BE2C (cell line): ENCODE results near the gene BMERB1.
"Not testable (repeated sequence)": the region's sequence is repeated elsewhere in the genome, so short reads cannot be mapped to it uniquely, and the experiment has no call there.

Experiments used
- DNase-seq: peaks from one replicate; pipeline ENCODE4 v3.0.0-alpha.2; 2020
- H3K27me3 ChIP-seq: fragments of 250-450 bp; sonication (Bioruptor Pico); 2 replicates; pipeline ENCODE4 v1.5.1; 2020; ENCODE audit warnings: mild to moderate bottlenecking
- H3K36me3 ChIP-seq: fragments of 250-450 bp; sonication (Bioruptor Pico); 2 replicates; pipeline ENCODE4 v1.5.1; 2020; ENCODE audit warnings: mild to moderate bottlenecking
- H3K4me1 ChIP-seq: fragments of 250-450 bp; sonication (Bioruptor Pico); 2 replicates; pipeline ENCODE4 v1.5.1; 2020
- H3K4me3 ChIP-seq: 2 replicates; pipeline ENCODE4 v1.5.1; 2011; ENCODE audit warnings: low read depth, low read length
- H3K9me3 ChIP-seq: fragments of 250-450 bp; sonication (Bioruptor Pico); 2 replicates; pipeline ENCODE4 v1.5.1; 2020
- TF ChIP-seq, protein P1 (sequence below): IDR thresholded peaks from 2 replicates; pipeline ENCODE4 v1.5.1; 2012; ENCODE audit warnings: mild to moderate bottlenecking, low read depth, low read length

The BMERB1 gene

DNA sequence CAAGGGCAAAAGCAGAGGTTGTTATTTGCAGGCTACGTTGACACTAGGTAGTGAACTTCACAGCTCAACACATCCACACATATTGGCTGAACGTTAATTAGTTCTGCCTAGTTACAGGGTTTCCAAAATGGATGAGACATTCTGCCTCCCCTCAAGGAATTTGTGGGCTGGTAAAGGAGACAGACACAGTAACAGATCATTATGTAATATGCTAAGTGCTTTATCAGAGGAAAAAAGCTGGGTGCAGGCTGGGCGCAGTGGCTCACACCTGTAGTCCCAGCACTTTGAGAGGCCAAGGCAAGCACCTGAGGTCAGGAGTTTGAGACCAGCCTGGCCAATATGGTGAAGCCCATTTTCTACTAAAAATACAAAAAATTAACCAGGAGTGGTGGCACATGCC lies 26.2 kb downstream of the BMERB1 start:
- TF ChIP-seq, protein P1, sequence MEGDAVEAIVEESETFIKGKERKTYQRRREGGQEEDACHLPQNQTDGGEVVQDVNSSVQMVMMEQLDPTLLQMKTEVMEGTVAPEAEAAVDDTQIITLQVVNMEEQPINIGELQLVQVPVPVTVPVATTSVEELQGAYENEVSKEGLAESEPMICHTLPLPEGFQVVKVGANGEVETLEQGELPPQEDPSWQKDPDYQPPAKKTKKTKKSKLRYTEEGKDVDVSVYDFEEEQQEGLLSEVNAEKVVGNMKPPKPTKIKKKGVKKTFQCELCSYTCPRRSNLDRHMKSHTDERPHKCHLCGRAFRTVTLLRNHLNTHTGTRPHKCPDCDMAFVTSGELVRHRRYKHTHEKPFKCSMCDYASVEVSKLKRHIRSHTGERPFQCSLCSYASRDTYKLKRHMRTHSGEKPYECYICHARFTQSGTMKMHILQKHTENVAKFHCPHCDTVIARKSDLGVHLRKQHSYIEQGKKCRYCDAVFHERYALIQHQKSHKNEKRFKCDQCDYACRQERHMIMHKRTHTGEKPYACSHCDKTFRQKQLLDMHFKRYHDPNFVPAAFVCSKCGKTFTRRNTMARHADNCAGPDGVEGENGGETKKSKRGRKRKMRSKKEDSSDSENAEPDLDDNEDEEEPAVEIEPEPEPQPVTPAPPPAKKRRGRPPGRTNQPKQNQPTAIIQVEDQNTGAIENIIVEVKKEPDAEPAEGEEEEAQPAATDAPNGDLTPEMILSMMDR: no peak
- no peak overlapping the region for H3K4me3 ChIP-seq
- DNase-seq: no peak
- H3K4me1 ChIP-seq: no peaks in the 10 kb centered on the region
- H3K36me3 ChIP-seq: no peaks in the 10 kb centered on the region
- no peaks in the 10 kb centered on the region for H3K27me3 ChIP-seq
- no peaks in the 10 kb centered on the region for H3K9me3 ChIP-seq

DNA sequence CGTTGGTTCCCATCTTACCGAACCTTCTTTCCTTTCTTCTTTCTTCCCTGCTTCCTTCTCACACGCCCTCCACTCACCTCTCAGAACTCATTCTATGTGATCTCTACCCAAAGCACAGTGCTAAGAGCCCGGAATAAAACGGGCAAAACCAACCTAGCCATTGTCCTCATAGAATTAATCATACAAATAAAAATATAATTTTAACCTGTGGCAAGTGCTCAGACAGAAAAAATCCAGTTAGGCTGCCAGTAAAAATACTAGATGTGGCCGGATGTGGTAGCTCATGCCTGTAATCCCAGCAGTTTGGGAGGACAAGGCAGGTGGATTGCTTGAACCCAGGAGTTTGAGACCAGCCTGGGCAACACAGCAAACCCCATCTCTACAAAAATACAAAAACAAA lies 27.0 kb downstream of the BMERB1 start:
- H3K27me3 ChIP-seq: no peaks in the 10 kb centered on the region
- no peak overlapping the region for H3K4me3 ChIP-seq
- TF ChIP-seq, protein P1: no peak
- H3K4me1 ChIP-seq: no peaks in the 10 kb centered on the region
- DNase-seq: no peak
- no peaks in the 10 kb centered on the region for H3K36me3 ChIP-seq
- H3K9me3 ChIP-seq: no peaks in the 10 kb centered on the region

DNA sequence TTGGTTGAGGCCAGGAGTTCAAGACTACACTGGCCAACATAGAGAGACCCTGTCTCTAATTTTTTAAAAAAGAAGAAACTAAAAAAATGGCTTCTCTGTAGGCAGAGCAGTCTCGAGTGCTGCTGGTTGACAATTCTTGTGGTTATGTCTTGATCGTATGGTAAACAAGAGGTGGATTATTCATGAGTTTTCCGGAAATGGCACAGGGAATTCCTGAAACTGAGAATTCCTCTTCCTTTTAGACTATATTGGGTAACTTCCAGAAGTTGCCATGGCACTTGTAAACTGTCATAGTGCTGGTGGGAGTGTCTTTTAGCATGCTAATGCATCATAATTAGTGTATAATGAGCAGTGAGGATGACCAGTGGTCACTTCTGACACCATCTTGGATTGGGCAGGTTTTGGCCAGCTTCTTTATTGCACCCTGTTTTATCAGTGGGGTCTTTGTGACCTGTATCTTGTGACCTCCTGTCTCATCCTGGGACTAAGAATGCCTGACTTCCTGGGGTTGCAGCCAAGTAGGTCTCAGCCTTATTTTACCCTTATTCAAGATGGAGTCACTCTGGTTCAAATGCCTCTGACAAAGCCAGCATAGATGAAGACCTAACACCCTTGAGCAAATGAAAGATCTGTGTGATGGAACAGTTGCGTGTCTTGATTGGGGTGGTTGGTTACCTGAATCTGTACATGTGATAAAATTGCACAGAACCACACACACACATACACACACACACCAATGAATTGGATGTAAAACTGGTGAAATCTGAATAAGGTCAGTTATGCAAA lies 30.2 kb downstream of the BMERB1 start:
- TF ChIP-seq, protein P1: no peak
- Histone ChIP-seq H3K9me3 (peaks cover 4% of the 10 kb centered on the region; the same call in 1 of the 2 replicates), H3K4me3 (no peak overlapping the region), H3K36me3 (no peaks in the 10 kb centered on the region), H3K4me1 (no peaks in the 10 kb centered on the region), H3K27me3 (no peaks in the 10 kb centered on the region)
- no peak for DNase-seq

DNA sequence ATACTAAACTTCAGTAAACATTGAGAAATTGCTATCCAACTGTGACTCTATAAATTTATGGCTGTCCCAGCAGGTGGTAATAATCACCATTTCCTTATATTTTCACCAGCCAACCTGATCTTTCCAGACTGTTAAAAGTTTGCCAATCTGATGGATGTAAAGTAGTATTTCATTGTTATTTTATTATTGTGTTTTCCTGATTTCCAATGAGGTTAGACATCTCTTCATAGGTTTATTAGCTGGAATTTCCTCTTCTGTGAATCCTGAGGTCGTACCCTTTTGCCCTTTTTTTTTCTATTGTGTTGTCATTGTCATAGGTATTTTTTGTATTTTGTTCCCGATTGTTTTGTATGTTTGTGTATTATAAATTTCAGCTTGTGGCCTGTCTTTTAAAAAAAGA lies 31.7 kb downstream of the BMERB1 start:
- Histone ChIP-seq H3K4me3 (no peak overlapping the region), H3K4me1 (no peaks in the 10 kb centered on the region), H3K9me3 (peaks cover 4% of the 10 kb centered on the region; the same call in 1 of the 2 replicates), H3K27me3 (no peaks in the 10 kb centered on the region), H3K36me3 (no peaks in the 10 kb centered on the region)
- TF ChIP-seq, protein P1: no peak
- DNase-seq: no peak

DNA sequence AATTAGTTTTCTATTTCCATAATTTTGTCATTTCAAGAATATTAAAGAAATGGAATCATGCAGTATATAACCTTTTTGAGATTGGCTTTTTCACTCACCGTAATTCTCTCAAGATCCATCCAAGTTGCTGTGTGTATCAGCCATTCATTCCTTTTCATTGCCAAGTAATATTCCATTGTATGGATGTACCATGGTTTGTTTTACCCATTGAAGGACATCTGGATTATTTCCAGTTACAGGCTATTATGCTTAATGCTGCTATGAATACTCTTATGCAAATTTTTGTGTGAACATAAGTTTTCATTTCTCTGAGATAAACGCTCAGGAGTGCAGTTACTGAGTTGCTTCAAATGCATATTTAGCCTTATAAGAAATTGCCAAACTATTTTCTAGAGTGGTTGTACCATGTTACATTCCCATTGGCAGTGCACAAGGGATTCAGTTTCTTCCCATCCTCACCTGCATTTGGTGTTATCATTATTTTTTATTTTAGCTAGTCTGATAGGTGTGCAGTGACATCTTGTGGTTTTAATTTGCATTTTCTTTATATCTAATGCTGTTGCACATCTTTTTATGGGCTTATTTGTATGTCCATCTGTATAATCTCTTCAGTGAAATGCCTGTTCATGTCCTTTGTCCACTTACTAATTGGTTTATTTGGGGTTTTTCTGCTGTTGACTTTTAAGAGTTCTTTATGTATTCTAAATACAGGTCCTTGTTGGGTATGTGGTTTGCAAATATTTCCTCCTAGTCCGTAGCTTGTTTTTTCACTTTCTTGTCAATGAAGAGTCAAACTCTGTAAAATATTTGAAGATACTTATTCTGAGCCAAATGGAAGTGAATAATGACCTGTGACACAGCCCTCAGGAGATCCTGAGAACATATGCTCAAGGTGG lies 32.7 kb downstream of the BMERB1 start:
- no peak for DNase-seq
- H3K36me3 ChIP-seq: no peaks in the 10 kb centered on the region
- TF ChIP-seq, protein P1: peak; percentile 32
- H3K4me3 ChIP-seq: no peak overlapping the region
- H3K9me3 ChIP-seq: peaks cover 4% of the 10 kb centered on the region; the same call in 1 of the 2 replicates
- no peaks in the 10 kb centered on the region for H3K4me1 ChIP-seq
- no peaks in the 10 kb centered on the region for H3K27me3 ChIP-seq

DNA sequence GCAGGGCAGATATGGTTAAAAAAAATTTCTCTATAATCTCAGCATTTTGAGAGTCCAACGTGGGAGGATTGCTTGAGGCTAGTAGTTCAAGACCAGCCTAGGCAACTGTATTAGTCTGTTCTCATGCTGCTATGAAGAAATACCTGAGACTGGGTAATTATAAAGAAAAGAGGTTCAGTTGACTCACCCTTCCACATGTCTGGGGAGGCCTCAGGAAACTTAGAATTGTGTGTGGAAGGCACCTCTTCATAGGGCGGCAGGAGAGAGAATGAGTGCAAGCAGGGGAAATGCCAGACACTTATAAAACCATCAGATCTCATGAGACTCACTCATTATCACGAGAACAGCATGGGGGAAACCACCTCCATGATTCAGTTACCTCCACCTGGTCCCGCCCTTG lies 42.6 kb downstream of the BMERB1 start:
- not testable (repeated sequence) for DNase-seq, H3K27me3 ChIP-seq, H3K4me1 ChIP-seq, H3K4me3 ChIP-seq, H3K36me3 ChIP-seq, H3K9me3 ChIP-seq
